22Rv1 (cell line): ENCODE data around the gene UPK1A.

Experiments used
- H3K27ac ChIP-seq: fragments of 450-650 bp; 2 replicates; pipeline ENCODE4 v1.5.1; 2017
- ZFX ChIP-seq: fragments of 450-650 bp; IDR thresholded peaks from 2 replicates; pipeline ENCODE4 v1.6.1; 2017; ENCODE audit warnings: antibody characterized with exemption, borderline replicate concordance
- TF ChIP-seq, protein P1 (sequence below): fragments of 450-650 bp; IDR thresholded peaks from 2 replicates; pipeline ENCODE4 v1.5.1; 2017; ENCODE audit warnings: mild to moderate bottlenecking

UPK1A gene

DNA sequence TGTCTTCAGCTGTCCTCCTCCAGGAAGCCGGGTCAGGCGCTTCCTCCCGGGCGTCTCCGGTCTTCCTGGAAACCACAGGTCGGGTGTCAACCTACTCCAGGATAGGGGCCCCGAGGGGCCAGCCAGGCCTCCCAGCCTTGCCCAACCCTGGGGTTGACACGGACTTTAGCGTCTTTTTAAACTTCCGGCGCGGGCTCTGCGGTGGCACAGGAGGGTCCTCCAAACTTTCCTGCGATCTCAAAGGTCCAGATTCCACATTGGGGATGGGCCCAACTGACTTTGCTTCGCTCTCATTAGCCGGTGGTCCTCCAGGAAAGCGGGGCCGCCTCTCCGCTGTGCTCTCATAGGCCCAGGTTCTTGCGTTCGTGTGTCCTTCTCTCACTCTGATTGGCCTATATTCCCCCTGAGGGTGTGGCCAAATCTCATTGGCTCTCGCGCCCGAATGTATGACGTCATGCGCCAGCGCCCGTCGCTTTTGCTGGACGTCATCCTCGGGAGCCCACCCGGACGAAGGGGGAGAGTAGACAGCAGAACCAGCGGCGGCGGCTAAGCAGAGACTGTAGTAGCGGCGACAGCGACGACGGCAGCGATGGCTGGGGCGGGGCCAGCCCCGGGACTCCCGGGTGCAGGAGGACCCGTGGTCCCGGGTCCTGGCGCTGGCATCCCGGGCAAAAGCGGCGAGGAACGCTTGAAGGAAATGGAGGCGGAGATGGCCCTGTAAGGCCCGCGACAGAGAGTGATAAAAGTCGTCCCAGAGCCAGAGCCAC lies 37.6 kb upstream of the UPK1A start, which contains the start of gene RBM42:
Gene RBM42 (plus strand): TSS at position 472 of the 767 bp plus-strand sequence. CDS start 118 bp downstream, at position 590.
- H3K27ac ChIP-seq: peak within 1 kb of the TSS; percentile 85
- TF ChIP-seq, protein P1, sequence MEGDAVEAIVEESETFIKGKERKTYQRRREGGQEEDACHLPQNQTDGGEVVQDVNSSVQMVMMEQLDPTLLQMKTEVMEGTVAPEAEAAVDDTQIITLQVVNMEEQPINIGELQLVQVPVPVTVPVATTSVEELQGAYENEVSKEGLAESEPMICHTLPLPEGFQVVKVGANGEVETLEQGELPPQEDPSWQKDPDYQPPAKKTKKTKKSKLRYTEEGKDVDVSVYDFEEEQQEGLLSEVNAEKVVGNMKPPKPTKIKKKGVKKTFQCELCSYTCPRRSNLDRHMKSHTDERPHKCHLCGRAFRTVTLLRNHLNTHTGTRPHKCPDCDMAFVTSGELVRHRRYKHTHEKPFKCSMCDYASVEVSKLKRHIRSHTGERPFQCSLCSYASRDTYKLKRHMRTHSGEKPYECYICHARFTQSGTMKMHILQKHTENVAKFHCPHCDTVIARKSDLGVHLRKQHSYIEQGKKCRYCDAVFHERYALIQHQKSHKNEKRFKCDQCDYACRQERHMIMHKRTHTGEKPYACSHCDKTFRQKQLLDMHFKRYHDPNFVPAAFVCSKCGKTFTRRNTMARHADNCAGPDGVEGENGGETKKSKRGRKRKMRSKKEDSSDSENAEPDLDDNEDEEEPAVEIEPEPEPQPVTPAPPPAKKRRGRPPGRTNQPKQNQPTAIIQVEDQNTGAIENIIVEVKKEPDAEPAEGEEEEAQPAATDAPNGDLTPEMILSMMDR: no peak
- no peak for TF ChIP-seq ZFX

DNA sequence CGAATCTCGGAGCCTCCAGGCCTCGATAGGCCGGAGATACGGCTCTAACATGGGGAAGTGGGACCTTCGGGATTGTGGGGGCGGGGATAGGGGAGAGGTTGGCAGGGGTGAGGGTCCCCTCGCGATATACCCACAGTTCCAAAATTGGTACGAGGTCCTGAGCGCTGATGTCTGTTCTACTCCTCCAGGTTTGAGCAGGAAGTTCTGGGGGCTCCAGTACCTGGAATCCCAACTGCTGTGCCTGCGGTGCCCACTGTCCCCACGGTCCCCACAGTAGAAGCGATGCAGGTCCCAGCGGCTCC lies 37.0 kb upstream of the UPK1A start:
- TF ChIP-seq ZFX: no peak
- TF ChIP-seq, protein P1: no peak
- H3K27ac ChIP-seq: peak overlapping the region; percentile 85

DNA sequence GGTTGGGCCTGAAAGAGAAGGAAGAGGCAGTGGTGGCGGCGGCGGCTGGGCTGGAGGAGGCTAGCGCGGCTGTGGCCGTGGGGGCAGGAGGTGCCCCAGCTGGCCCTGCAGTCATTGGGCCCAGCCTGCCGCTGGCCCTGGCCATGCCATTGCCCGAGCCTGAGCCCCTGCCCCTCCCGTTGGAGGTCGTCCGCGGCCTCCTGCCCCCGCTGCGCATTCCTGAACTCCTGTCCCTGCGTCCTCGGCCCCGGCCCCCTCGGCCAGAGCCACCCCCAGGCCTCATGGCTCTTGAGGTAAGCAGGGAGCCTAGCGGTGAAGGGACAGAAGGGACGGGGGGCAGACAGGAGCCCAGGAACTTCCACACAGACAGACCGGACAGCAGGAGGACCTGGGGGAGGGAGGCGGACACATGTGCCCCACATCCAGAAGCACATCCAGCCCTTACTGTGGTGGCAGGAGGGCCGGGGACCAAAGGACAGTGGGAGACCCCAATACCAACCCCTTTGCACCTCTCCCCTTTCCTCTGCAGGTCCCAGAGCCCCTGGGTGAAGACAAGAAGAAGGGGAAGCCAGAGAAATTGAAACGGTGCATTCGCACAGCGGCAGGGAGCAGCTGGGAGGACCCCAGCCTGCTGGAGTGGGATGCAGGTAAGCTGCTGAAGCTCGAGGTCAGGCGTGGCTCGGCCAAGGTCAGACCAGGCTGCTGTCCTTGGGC lies 32.4 kb upstream of the UPK1A start:
- H3K27ac ChIP-seq: no peak overlapping the region
- TF ChIP-seq ZFX: no peak
- TF ChIP-seq, protein P1: no peak

DNA sequence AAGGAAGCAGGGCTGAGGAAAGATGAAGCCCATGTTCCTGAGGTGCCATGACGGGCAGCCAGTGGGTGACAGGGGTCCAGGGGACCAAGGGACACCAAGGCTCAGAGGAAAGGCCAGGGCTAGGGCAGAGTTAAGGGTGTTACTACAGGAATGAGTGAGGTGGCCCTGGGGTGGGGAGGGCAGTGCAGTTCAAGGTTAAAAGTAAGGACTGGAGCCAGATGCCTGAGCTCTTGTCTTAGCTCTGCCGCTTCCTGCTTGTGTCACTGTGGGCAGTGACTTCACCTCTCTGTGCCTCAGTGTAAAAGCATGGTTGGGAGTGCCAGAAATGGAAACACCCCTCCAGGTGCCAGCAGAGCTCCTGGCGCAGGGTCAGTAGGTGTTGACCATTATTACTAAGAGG lies 29.7 kb upstream of the UPK1A start:
- no peak overlapping the region for H3K27ac ChIP-seq
- TF ChIP-seq, protein P1: no peak
- no peak for TF ChIP-seq ZFX

DNA sequence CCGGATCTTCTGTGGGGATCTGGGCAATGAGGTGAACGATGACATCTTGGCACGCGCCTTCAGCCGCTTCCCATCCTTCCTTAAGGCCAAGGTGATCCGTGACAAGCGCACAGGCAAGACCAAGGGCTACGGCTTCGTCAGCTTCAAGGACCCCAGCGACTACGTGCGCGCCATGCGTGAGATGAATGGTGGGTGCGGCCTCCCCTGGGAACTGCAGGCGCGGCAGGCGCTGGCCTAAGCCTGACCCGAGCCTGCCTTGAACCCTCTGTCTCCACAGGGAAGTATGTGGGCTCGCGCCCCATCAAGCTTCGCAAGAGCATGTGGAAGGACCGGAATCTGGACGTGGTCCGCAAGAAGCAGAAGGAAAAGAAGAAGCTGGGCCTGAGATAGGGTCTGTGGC lies 29.2 kb upstream of the UPK1A start:
- no peak overlapping the region for H3K27ac ChIP-seq

DNA sequence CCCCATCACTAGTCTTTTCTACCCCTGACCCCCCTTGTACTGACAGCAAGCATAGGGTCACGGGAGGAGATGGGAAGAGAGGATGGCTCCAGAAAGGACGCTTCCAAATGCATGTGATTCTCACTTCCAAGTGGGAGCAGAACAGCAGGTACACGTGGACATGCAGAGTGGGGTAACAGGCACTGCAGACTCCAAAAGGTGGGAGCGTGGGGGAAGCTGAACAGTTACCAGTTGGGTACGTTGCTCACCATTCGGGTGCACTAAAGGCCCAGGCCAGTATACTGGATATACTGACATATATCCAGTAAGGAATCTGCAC lies 27.0 kb upstream of the UPK1A start:
- no peak overlapping the region for H3K27ac ChIP-seq
- no peak for TF ChIP-seq ZFX
- TF ChIP-seq, protein P1: no peak

More for the DNA sequence above, 29.2 kb upstream of the UPK1A start:
- TF ChIP-seq ZFX: no peak
- TF ChIP-seq, protein P1: no peak

DNA sequence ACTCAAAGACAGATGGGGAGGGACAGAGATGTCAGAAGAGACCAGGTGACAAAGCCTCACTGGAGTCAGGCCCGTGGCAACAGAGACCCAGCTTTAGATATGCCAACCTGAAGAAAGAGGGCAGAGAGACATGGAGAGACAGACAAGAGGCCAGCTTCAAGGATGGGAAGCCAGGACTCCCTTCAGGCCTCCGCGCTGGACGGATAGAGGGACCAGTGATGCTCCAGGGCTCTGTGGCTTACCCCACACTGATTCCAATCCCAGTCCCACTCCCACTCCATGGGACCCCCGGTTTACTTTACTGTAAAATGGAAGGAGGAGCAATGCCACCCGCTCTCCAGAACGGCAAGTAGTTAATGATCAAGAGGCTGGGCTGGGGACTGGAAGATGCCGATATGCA lies 26.5 kb upstream of the UPK1A start:
- TF ChIP-seq ZFX: no peak
- TF ChIP-seq, protein P1: no peak

More for the DNA sequence above, 26.5 kb upstream of the UPK1A start:
- H3K27ac ChIP-seq: no peak overlapping the region
